K562 (cell line): ENCODE results near the gene LRCOL1. TPM values are rescaled to one million over a fixed set of nuclear protein-coding genes. Genes with fewer than 3 reads are reported as not detected.

ENCODE experiments used
- ARID4B ChIP-seq: sonication (generic); formaldehyde crosslinking; IDR thresholded peaks from 2 replicates; pipeline ENCODE4 v1.8.0; 2022; ENCODE audit warnings: mild to moderate bottlenecking, missing genetic modification reagents
- SAFB2 ChIP-seq: fragments of 200-400 bp; formaldehyde crosslinking; IDR thresholded peaks from 2 replicates; pipeline ENCODE4 v1.6.1; 2018; ENCODE audit warnings: borderline replicate concordance, low read length, low read depth, moderate library complexity; ENCODE audit not compliant: severe bottlenecking
- ZNF280B ChIP-seq: fragments of 250-450 bp; sonication (Bioruptor Pico); IDR thresholded peaks from 2 replicates; pipeline ENCODE4 v1.5.1; 2021; ENCODE audit warnings: mild to moderate bottlenecking
- ZNF395 ChIP-seq: fragments of 200-800 bp; sonication (Bioruptor generic); IDR thresholded peaks from 2 replicates; pipeline ENCODE4 v1.6.1; 2017; ENCODE audit warnings: missing genetic modification characterization, missing compliant biosample characterization
- polyA plus RNA-seq, 8 experiments: library from polyadenylated mRNA; depleted of rRNA in 4 of 8; stranded (reverse) in 5 of 8; unstranded in 3 of 8; fragments of >200 nt; fragmentation: Nextera tagmentation in 2 of 8; fragmentation: Illumina TruSeq in 1 of 8; extraction: Ambion mirVana in 2 of 8; extraction: Trizol in 1 of 8; gene quantifications; 2 replicates each; pipeline versions ENCODE4 v1.2.1 to v1.2.3, GENCODE V29; 2011 to 2014; ENCODE audit warnings: inconsistent platforms in 1 of 8, missing spikeins in 1 of 8
- total RNA-seq, 7 experiments: library from RNA; depleted of rRNA in 6 of 7; stranded (reverse); fragments of >200 nt in 6 of 7; fragmentation: Illumina TruSeq in 2 of 7; extraction: Trizol in 2 of 7; gene quantifications; 2 replicates each; pipeline versions ENCODE4 v1.2.1 to v1.2.3, GENCODE V29; 2011 to 2021; ENCODE audit warnings: low replicate concordance in 1 of 7

LRCOL1 gene
- total and polyA plus RNA-seq, 9 of the 15 experiments (the other 6 are each of a cell fraction or from before 2014, with no cell fraction given), result not detected

- TF ChIP-seq ARID4B (CRISPR knock-in tag) (no peak), ZNF395 (no peak), SAFB2 (no peak), ZNF280B (no peak)
Measured at GRCh38 chr12:132629330-132629729, 18.9 kb upstream of the LRCOL1 start (continued).
